Measurements from ENCODE around the gene NGEF. TPM values are rescaled to one million over a fixed set of nuclear protein-coding genes. Genes with fewer than 3 reads are reported as not detected.

NGEF gene
- total RNA-seq, 1 donor from 2014 or later, result 0.16 TPM

DNA sequence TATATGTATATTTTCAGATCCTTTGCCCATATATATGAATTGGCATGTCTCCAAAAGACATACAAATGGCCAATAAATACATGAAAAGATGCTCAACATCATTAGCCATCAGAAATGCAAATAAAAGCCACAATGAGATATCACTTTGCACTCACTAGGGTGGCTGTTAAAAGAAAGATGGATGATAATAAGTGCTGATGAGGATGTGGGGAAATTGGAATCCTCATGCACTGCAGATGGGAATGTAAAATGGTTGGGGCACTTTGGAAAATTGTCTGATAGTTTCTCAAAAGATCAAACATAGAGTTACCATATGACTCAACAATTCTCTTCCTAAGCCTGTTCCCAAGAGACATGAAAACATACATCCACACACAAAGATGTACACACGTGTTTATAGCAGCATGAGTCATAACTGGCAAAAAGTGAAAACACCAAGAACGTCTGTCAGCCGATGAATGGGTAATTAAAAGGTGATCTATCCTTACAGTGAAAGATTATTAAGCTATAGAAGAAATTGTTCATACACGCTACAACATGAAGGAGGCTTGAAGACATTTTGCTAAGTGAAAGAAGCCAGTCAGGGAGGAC lies 19.7 kb downstream of the NGEF start:
- no peak overlapping the region for H3K4me3 ChIP-seq (ENCODE audit: insufficient read depth, low read depth, low read length)
- H3K9ac ChIP-seq (ENCODE audit: low read length), result no peak overlapping the region
- H3K4me3 Mint-ChIP-seq (ENCODE audit: unreplicated experiment), result no peak overlapping the region
- no peaks in the 10 kb centered on the region for H3K9me3 Mint-ChIP-seq (ENCODE audit: unreplicated experiment)
- H3K36me3 Mint-ChIP-seq (ENCODE audit: low read depth, unreplicated experiment), result no peaks in the 10 kb centered on the region
- no peak overlapping the region for H3K4me2 ChIP-seq (ENCODE audit: low read length)
- H3K36me3 ChIP-seq (ENCODE audit: insufficient read depth, low read length), result no peaks in the 10 kb centered on the region
- peaks cover 6% of the 10 kb centered on the region for H3K4me1 ChIP-seq (ENCODE audit: insufficient read depth, low read length)
- no peak overlapping the region for H3K27ac ChIP-seq (ENCODE audit: low read depth, low read length)
- H3K79me2 ChIP-seq (ENCODE audit: insufficient read depth, low read length), result no peaks in the 10 kb centered on the region
- peaks cover 3% of the 10 kb centered on the region for H3K27me3 Mint-ChIP-seq (ENCODE audit: low read depth, unreplicated experiment)
- H3K9me3 ChIP-seq (ENCODE audit: insufficient read depth, low read depth, low read length), result no peaks in the 10 kb centered on the region
- H2AFZ ChIP-seq (ENCODE audit: low read depth, low read length), result no peak overlapping the region
- no peak overlapping the region for H3K27ac Mint-ChIP-seq (ENCODE audit: unreplicated experiment)
- FAIRE-seq, result no peak
- DNase-seq (ENCODE audit: low read depth), result peak; percentile 9
- TF ChIP-seq CTCF (IDR thresholded peaks at IDR 0.05; ENCODE audit: insufficient read depth, low read depth, low read length) (no peak), EZH2 (IDR thresholded peaks at IDR 0.05; ENCODE audit: insufficient read depth, low read length) (no peak)
- peaks cover 7% of the 10 kb centered on the region for H3K4me1 Mint-ChIP-seq (ENCODE audit: low read depth, unreplicated experiment)
- H3K27me3 ChIP-seq (ENCODE audit: insufficient read depth, low read length), result no peaks in the 10 kb centered on the region
- H4K20me1 ChIP-seq (ENCODE audit: insufficient read depth, low read length), result no peaks in the 10 kb centered on the region

DNA sequence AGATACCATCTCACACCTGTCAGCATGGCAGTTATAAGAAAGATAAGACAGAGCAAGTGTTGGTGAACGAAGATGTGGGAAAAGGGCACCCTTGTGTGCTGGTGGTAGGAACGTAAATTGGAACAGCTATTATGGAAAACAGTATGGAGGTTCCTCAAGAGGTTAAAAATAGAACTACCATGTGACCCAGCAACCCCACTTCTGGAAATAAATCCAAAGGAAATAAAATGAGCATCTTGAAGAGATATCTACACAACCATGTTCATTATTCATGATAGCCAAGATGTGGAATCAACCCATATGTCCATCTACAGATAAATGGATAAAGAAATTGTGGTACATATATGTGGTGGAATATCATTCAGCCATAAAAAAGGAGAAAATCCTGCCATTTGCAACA lies 26.9 kb downstream of the NGEF start:
- H3K79me2 ChIP-seq (ENCODE audit: insufficient read depth, low read length), result no peaks in the 10 kb centered on the region
- no peaks in the 10 kb centered on the region for H3K27me3 ChIP-seq (ENCODE audit: insufficient read depth, low read length)
- Mint-ChIP-seq H3K27ac (ENCODE audit: unreplicated experiment) (no peak overlapping the region), H3K9me3 (ENCODE audit: unreplicated experiment) (no peaks in the 10 kb centered on the region), H3K27me3 (ENCODE audit: low read depth, unreplicated experiment) (peaks cover 4% of the 10 kb centered on the region), H3K4me1 (ENCODE audit: low read depth, unreplicated experiment) (peaks cover 14% of the 10 kb centered on the region), H3K4me3 (ENCODE audit: unreplicated experiment) (no peak overlapping the region), H3K36me3 (ENCODE audit: low read depth, unreplicated experiment) (no peaks in the 10 kb centered on the region)
- H3K36me3 ChIP-seq (ENCODE audit: insufficient read depth, low read length), result no peaks in the 10 kb centered on the region
- no peaks in the 10 kb centered on the region for H4K20me1 ChIP-seq (ENCODE audit: insufficient read depth, low read length)
- TF ChIP-seq EZH2 (IDR thresholded peaks at IDR 0.05; ENCODE audit: insufficient read depth, low read length), result no peak
- no peak for TF ChIP-seq CTCF (IDR thresholded peaks at IDR 0.05; ENCODE audit: insufficient read depth, low read depth, low read length)
- peaks cover 16% of the 10 kb centered on the region for H3K4me1 ChIP-seq (ENCODE audit: insufficient read depth, low read length)
- H2AFZ ChIP-seq (ENCODE audit: low read depth, low read length), result no peak overlapping the region
- no peak overlapping the region for H3K4me3 ChIP-seq (ENCODE audit: insufficient read depth, low read depth, low read length)
- no peak for DNase-seq (ENCODE audit: low read depth)
- H3K9ac ChIP-seq (ENCODE audit: low read length), result no peak overlapping the region
- H3K4me2 ChIP-seq (ENCODE audit: low read length), result no peak overlapping the region
- no peaks in the 10 kb centered on the region for H3K9me3 ChIP-seq (ENCODE audit: insufficient read depth, low read depth, low read length)
- FAIRE-seq, result peak; percentile 29
- H3K27ac ChIP-seq (ENCODE audit: low read depth, low read length), result no peak overlapping the region

DNA sequence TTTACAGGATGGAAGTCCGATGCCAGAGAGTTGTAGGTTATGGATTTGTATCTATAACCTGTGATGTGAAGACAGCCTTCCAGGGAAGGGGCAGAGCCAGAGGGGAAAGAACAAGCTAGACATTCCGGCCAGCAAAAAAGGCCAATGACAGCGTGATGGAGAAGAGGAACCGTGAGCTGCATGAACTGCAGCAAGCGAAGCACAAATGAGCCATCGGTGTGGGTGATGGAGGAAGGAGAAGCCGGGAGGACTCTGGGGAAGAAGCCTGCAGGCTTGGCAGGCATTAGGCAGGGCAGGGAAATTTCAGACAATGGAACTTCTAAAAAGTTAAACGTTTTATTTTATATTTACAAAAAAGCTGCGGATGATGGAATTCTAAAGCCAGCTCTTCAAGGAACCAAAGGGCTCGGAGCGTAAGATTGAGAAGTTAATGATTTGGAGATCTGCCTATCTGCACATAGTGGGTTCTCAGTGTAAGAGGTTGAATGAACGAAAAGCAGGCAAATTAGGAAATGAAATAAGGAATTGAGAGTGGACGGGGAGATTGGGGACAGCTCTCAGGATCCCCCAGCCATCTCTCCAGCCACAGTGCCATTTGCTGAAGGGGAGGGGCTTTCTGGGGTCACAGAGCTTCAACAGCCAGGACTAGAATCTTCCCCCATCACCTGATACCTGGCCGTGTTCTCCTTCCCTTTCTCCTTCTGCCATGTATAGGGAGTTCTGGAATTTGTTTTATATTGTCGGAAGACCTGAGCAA lies 28.4 kb downstream of the NGEF start:
- Mint-ChIP-seq H3K9me3 (ENCODE audit: unreplicated experiment) (no peaks in the 10 kb centered on the region), H3K27me3 (ENCODE audit: low read depth, unreplicated experiment) (peaks cover 6% of the 10 kb centered on the region), H3K4me1 (ENCODE audit: low read depth, unreplicated experiment) (peaks cover 20% of the 10 kb centered on the region), H3K4me3 (ENCODE audit: unreplicated experiment) (no peak overlapping the region), H3K36me3 (ENCODE audit: low read depth, unreplicated experiment) (no peaks in the 10 kb centered on the region), H3K27ac (ENCODE audit: unreplicated experiment) (no peak overlapping the region)
- no peaks in the 10 kb centered on the region for H4K20me1 ChIP-seq (ENCODE audit: insufficient read depth, low read length)
- FAIRE-seq (no peak), DNase-seq (ENCODE audit: low read depth) (no peak)
- no peak overlapping the region for H3K4me2 ChIP-seq (ENCODE audit: low read length)
- no peaks in the 10 kb centered on the region for H3K36me3 ChIP-seq (ENCODE audit: insufficient read depth, low read length)
- H3K9ac ChIP-seq (ENCODE audit: low read length), result no peak overlapping the region
- H3K27ac ChIP-seq (ENCODE audit: low read depth, low read length), result no peak overlapping the region
- peaks cover 29% of the 10 kb centered on the region for H3K4me1 ChIP-seq (ENCODE audit: insufficient read depth, low read length)
- no peak overlapping the region for H2AFZ ChIP-seq (ENCODE audit: low read depth, low read length)
- H3K9me3 ChIP-seq (ENCODE audit: insufficient read depth, low read depth, low read length), result no peaks in the 10 kb centered on the region
- TF ChIP-seq CTCF (IDR thresholded peaks at IDR 0.05; ENCODE audit: insufficient read depth, low read depth, low read length), result no peak
- TF ChIP-seq EZH2 (IDR thresholded peaks at IDR 0.05; ENCODE audit: insufficient read depth, low read length), result no peak
- no peaks in the 10 kb centered on the region for H3K79me2 ChIP-seq (ENCODE audit: insufficient read depth, low read length)
- no peaks in the 10 kb centered on the region for H3K27me3 ChIP-seq (ENCODE audit: insufficient read depth, low read length)
- H3K4me3 ChIP-seq (ENCODE audit: insufficient read depth, low read depth, low read length), result no peak overlapping the region
